Measurements from ENCODE around the gene FOXP1. TPM values are rescaled to one million over a fixed set of nuclear protein-coding genes. Genes with fewer than 3 reads are reported as not detected.

The FOXP1 gene
- total RNA-seq, 1 donor from 2014 or later = 195 TPM

DNA sequence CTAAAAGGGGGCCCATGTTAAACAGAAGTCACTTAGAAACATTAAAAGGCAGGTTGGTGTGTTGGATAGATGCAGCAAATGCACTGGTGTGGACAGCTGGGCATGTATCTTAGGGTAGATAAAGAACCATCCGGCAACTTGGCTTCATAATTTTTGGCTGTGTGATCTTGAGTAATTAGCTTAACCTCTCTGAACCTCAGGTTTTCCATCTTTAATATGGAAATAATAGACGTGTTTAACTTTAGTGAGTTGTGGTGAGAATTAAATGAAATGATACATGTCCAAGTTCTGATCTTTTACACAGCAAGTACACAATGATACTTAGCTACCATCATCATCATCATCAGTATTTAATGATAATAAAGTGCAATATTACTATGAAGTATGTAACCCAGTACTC lies 330.4 kb downstream of the FOXP1 start:
- Mint-ChIP-seq H3K27me3 (ENCODE audit: unreplicated experiment) (no peaks in the 10 kb centered on the region), H3K4me1 (ENCODE audit: unreplicated experiment) (peaks cover 46% of the 10 kb centered on the region), H3K36me3 (ENCODE audit: unreplicated experiment) (no peaks in the 10 kb centered on the region), H3K4me3 (ENCODE audit: unreplicated experiment) (no peak overlapping the region), H3K27ac (ENCODE audit: unreplicated experiment) (no peak overlapping the region), H3K9me3 (ENCODE audit: unreplicated experiment) (no peaks in the 10 kb centered on the region)
- TF ChIP-seq, protein P1, sequence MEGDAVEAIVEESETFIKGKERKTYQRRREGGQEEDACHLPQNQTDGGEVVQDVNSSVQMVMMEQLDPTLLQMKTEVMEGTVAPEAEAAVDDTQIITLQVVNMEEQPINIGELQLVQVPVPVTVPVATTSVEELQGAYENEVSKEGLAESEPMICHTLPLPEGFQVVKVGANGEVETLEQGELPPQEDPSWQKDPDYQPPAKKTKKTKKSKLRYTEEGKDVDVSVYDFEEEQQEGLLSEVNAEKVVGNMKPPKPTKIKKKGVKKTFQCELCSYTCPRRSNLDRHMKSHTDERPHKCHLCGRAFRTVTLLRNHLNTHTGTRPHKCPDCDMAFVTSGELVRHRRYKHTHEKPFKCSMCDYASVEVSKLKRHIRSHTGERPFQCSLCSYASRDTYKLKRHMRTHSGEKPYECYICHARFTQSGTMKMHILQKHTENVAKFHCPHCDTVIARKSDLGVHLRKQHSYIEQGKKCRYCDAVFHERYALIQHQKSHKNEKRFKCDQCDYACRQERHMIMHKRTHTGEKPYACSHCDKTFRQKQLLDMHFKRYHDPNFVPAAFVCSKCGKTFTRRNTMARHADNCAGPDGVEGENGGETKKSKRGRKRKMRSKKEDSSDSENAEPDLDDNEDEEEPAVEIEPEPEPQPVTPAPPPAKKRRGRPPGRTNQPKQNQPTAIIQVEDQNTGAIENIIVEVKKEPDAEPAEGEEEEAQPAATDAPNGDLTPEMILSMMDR (IDR thresholded peaks at IDR 0.05) = no peak
- no peak for DNase-seq (ENCODE audit: extremely low spot score, unreplicated experiment)

DNA sequence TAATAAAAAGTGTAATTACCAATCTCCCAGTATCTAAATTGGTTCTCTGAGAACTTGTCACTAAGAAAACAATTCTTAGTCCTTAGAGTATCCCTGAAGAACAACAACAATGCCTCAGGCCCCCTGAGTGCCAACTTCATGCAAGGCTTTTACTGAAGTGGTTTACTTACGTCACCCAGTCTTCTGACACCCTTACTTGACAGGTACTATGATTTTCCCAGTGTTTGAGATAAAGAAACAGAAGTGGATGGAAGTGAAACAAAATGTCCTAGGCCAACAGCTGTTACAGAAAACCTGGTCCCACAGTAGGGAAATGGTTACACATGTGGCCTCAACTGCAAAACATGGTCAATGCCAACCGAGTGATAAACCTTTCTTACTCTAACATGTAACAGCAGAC lies 331.1 kb downstream of the FOXP1 start:
- no peak overlapping the region for H3K4me3 Mint-ChIP-seq (ENCODE audit: unreplicated experiment)
- DNase-seq (ENCODE audit: extremely low spot score, unreplicated experiment) = no peak
- TF ChIP-seq, protein P1 (IDR thresholded peaks at IDR 0.05) = no peak
- no peaks in the 10 kb centered on the region for H3K9me3 Mint-ChIP-seq (ENCODE audit: unreplicated experiment)
- H3K27me3 Mint-ChIP-seq (ENCODE audit: unreplicated experiment) = no peaks in the 10 kb centered on the region
- no peaks in the 10 kb centered on the region for H3K36me3 Mint-ChIP-seq (ENCODE audit: unreplicated experiment)
- peak overlapping the region; percentile 71 for H3K27ac Mint-ChIP-seq (ENCODE audit: unreplicated experiment)
- H3K4me1 Mint-ChIP-seq (ENCODE audit: unreplicated experiment) = peaks cover 44% of the 10 kb centered on the region

DNA sequence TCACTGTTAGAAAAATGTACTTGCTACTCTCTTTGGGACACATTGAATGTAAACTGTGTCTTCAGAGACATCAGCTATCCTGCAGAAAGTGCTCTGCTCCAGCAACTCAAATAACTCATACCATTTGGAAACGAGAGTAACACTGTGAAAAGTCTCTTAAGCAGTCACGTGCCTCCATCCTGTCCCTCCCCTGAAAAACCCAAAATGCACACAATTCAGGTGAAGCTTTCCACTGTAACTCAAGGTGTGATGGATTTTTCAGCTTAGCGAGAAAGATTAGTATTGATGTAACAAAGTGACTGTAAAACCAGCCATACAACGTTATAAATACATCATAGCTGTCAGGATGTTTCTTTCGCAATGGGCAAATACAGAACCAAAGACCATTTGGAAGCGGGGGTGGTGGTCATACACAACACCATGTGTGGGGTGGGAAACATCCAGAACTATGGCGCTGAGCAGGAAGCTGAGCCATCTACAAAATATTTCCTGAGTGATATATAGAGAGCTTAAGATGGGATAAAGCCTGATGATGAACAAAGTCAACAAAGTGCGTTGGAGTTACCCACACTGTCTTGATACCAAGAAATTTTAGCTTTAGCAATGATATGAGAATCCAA lies 332.3 kb downstream of the FOXP1 start:
- no peaks in the 10 kb centered on the region for H3K36me3 Mint-ChIP-seq (ENCODE audit: unreplicated experiment)
- H3K4me1 Mint-ChIP-seq (ENCODE audit: unreplicated experiment) = peaks cover 55% of the 10 kb centered on the region
- DNase-seq (ENCODE audit: extremely low spot score, unreplicated experiment) = no peak
- H3K27ac Mint-ChIP-seq (ENCODE audit: unreplicated experiment) = peak overlapping the region; percentile 71
- no peaks in the 10 kb centered on the region for H3K27me3 Mint-ChIP-seq (ENCODE audit: unreplicated experiment)
- H3K9me3 Mint-ChIP-seq (ENCODE audit: unreplicated experiment) = no peaks in the 10 kb centered on the region
- no peak overlapping the region for H3K4me3 Mint-ChIP-seq (ENCODE audit: unreplicated experiment)
- TF ChIP-seq, protein P1 (IDR thresholded peaks at IDR 0.05) = no peak

DNA sequence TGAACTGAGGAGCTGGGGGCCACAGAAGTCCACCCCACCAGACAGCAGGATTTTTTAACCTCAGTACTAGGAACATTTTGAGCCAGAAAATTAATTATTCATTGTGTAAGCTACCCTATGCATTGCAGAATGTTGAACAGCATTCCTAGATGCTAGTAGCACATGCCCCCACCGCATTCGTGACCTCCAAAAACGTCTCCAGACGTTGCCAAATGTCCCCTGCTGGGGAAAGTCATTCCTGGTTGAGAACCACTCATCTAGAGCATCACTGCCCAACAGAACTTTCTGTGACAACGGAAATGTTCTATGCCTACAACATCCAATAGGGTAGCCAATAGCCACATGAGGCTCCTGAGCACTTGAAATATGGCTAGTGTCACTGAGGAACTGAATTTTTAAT lies 333.5 kb downstream of the FOXP1 start:
- Mint-ChIP-seq H3K36me3 (ENCODE audit: unreplicated experiment) (no peaks in the 10 kb centered on the region), H3K9me3 (ENCODE audit: unreplicated experiment) (no peaks in the 10 kb centered on the region), H3K4me1 (ENCODE audit: unreplicated experiment) (peaks cover 68% of the 10 kb centered on the region), H3K27ac (ENCODE audit: unreplicated experiment) (peak overlapping the region; percentile 94), H3K4me3 (ENCODE audit: unreplicated experiment) (no peak overlapping the region), H3K27me3 (ENCODE audit: unreplicated experiment) (no peaks in the 10 kb centered on the region)
- TF ChIP-seq, protein P1 (IDR thresholded peaks at IDR 0.05) = no peak
- DNase-seq (ENCODE audit: extremely low spot score, unreplicated experiment) = no peak

DNA sequence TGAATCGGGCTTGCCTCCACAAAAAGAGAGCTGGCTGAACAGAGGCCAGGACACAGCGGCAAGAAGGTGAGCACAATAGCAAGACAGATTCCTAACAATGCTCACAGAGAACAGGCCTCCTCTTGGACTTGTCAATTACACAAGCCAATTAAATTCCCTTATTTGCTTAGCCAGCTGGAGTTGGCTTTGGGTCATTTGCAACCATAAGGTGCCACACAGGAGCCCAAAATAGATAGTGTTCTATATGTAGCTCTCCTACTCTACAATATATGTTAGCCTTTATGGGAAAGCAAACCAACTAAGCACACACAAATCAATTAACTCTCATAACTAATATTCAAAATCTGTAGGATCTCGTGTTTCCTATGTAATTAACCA lies 335.6 kb downstream of the FOXP1 start:
- H3K4me3 Mint-ChIP-seq (ENCODE audit: unreplicated experiment) = no peak overlapping the region
- TF ChIP-seq, protein P1 (IDR thresholded peaks at IDR 0.05) = no peak
- peaks cover 89% of the 10 kb centered on the region for H3K4me1 Mint-ChIP-seq (ENCODE audit: unreplicated experiment)
- peak overlapping the region; percentile 94 for H3K27ac Mint-ChIP-seq (ENCODE audit: unreplicated experiment)
- no peaks in the 10 kb centered on the region for H3K36me3 Mint-ChIP-seq (ENCODE audit: unreplicated experiment)
- H3K9me3 Mint-ChIP-seq (ENCODE audit: unreplicated experiment) = no peaks in the 10 kb centered on the region
- H3K27me3 Mint-ChIP-seq (ENCODE audit: unreplicated experiment) = no peaks in the 10 kb centered on the region
- DNase-seq (ENCODE audit: extremely low spot score, unreplicated experiment) = no peak
